Right kidney (tissue), 1 donor: ENCODE measurements around the gene USP13.

Experiments used
- DNase-seq: peaks from one replicate; pipeline ENCODE4 v3.0.0-alpha.2; 2016

Gene USP13

GRCh38 chr3:179695672-179696313, 43.0 kb downstream of the USP13 start:
- no peak for DNase-seq

GRCh38 chr3:179697736-179698332, 45.0 kb downstream of the USP13 start:
- no peak for DNase-seq

DNA sequence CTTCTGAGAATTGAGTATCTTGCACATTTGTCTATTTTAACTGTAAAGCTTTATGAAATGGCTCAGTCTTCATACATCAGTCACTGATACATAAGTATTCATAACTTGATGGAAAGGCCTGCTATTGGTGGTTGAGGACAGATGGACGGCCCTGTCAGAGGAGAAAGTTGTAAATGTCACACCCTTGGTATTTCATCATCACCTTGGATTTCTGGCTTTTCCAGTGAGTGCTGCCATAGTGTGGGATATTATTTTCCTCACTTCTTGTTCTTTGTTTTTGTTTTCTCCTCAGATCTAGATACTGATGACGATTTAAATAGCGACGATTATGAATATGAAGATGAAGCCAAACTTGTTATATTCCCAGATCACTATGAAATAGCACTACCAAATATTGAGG, 47.9 kb downstream of the USP13 start:
- no peak for DNase-seq

DNA sequence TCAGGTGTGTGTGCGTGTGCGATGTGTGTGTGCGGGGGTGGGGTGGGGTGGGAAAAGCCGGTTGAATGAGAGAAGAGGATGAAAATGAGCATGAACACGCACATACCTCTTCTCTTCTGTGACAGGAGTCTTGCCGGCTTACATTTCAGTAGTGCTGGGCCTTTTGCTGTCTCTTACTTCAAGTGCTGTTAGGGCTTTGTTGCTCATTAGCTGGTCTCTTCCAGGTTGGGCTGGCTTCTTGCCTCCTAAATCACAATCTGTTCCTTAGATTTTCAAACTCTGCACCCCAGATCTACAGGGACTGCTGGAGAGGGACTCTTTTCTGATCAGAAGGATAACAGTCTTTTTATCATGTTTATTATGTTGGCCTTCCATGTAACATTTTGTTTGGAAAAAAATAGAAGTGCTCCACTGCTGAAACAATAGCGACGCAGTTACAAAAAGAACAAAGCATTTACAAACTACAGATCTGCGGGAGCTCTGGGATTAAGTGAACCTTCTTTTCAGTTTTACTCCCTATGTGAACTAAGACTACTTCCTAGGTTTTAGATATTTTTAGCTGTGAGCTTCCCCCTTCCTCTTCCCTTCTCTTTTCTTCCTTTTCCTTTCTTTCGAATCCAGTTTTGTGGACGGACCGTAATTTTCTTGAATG, 48.5 kb downstream of the USP13 start:
- no peak for DNase-seq

DNA sequence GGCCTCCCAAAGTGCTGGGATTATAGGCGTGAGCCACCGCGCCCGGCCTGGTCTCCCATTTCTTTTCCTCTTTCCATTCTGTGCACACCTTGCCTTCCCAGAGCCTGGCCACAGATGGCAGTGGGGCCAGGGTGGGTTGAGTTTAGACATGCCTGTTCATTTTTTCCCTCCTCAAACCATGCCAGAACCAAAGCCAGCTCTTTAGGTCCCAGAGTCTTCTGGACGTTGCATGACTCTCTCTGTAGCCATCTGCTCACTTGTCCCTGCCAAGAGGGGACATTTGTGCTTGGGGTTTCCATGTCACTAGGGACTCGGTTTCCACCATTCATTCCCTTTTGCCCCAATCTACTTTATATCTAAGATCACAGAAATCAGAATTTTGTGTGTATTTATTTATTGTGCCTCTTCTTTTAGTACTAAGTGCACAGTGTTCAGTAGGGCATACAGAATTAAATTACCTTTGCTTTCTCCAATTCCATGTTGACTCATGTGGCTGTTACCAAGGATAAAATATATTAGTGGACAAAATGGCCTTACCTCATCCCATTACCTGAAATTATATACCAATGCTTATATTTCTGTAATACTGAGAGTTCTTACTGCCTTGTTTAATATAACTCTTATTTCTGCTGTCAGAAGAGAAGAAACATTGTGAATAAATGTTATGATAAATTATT, 49.6 kb downstream of the USP13 start:
- no peak for DNase-seq

DNA sequence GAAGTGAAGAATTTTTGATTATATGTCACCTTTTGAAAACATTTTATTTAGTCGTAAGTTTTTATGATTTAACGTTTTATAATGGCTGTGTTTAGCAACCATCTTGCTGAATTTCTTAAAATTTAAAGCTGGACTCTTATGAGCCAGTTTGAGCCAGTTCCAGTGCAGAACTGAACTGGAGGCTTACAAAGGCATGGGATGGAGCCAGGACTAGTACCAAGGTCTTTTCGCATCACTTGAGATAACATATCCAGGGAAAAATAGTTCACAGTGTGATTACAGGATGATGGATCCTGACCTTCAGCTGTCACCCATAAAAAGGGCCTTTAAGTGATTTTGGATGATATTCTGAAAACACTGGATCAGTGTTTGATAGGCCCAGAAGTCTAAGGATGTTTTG, 51.0 kb downstream of the USP13 start:
- DNase-seq, result no peak

DNA sequence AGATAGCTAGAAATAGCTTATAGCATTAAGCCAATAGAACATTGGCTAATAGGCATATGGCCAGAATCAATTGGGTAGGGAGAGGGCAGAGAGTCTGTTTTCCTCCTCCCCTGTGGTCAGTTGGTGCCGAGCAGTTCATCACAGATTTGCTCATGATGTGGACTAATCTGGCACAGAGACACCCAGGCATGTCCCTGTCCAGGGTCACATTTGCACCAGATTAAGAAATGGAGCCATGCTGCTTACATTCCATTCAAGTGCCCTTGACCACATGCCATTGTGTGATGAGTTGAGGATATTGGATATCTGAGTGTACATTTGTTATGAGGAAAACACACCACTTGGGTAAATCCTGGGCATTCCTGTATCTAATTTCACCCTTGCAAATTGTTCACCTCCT, 53.4 kb downstream of the USP13 start:
- DNase-seq, result no peak

DNA sequence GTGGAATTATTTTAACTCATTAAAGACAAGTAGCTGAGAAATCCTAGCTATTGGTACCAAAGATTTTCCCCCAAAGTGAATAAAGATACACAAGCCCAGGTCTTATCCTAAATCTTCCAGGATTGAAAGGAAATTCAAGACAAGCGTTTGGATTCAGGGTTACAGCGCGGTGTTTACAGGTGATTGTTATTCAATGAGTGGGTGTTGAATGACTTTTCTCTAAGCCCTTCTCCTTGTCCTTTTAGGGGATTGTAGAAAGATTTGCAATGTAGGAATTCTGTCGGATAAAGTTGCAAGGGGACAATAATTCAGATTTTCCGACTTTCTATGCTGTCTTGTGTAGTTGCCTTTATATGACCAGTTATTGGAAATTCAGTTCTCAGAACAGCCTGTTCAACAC, 57.2 kb downstream of the USP13 start:
- DNase-seq, result no peak

DNA sequence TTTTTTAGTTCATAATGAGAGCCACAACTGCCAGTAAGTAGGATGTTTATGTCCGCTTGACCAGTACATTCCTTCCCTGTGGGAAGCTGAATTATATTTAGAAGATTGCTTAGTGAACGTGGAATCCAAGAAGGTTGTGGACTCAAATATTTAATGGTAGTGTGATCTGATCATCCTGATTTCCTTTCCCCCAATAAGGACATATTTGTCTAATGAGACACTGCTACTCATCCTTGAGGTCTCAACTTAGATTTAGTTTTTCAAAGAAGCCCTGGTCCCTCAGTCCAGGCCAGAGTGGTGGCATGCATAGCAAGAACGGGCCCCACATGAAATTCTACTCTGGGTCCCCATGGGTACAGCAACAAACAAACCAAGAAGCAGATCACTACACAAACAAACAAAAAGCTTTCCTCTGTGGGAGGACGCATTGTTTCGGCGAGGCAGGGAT, 60.8 kb downstream of the USP13 start:
- no peak for DNase-seq

GRCh38 chr3:179715582-179715981, 62.7 kb downstream of the USP13 start:
- no peak for DNase-seq

DNA sequence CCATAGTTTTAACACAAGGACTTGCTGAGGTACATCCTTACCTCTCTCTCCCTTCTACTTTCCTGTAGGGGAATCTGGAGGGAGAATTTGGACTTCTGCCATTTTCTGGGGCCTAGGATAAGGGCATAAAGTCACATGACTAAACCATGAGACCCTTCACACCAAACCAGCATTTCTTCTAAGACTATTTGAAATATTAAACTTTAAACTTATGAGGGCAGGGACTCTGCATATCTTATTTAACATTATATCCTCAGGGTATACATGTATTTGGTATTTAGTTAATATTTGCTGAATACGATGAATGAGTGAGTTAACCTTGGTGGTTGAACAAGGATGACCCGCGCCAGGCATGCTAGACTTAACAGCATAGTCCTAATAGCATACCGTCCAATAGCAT, 63.4 kb downstream of the USP13 start:
- no peak for DNase-seq

- no peak for DNase-seq
Observed at GRCh38 chr3:179716811-179717210, 64.0 kb downstream of the USP13 start.

DNA sequence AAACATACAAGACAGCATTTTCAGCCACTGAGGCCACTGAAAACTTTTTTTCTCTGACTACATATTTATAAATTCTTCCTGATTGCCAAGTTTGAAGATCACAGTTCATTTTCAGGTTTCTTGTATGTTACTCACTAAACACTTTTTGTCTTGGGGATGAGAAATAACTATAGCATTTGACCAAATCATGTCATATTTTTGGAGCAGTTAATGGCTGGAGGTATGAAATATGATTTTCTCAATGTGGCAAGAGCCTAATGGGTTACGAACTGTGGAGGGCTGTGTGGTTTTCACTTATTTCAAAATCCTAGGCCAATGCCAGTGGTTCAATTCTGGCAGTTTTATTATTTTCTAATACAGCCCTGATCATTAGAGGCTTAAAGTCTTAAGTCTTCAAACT, 64.4 kb downstream of the USP13 start:
- DNase-seq, result no peak

GRCh38 chr3:179719048-179719734, 66.4 kb downstream of the USP13 start:
- no peak for DNase-seq

DNA sequence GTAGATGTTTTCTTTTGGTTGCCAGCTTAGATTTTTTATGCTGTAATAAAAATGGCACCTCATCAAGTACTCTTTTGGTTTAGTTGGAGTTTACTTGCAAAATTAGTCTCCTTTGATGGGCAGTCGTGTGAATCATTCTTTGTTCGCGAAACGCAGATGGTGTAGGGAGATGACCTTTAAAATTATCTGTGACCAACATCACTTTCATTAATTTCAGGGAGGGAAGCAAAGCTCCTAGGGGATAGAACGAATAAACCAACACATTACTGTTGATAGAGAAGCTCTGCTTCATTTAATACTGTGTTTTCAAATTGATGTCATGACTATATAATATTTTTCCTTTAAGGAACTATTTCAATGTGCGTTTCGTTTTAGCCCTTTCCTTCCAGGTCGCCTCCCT, 67.4 kb downstream of the USP13 start:
- DNase-seq, result no peak

DNA sequence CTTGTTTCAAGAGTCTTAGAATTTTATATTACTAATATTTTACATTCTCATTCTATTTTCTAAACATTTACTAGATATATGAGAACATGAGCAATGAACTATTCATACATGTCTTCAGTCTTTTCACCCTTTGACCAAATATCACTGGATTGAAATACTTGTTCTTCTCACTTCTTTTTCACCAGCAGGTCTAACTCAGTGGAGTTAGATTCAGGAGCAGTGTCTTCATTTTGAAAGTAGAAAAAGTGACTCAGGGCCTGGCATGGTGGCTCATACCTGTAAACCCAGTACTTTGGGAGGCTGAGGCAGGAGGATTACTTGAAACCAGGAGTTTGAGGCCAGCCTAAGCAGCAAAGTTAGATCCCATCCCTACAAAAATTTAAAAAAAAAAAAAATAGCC, 70.8 kb downstream of the USP13 start:
- no peak for DNase-seq

DNA sequence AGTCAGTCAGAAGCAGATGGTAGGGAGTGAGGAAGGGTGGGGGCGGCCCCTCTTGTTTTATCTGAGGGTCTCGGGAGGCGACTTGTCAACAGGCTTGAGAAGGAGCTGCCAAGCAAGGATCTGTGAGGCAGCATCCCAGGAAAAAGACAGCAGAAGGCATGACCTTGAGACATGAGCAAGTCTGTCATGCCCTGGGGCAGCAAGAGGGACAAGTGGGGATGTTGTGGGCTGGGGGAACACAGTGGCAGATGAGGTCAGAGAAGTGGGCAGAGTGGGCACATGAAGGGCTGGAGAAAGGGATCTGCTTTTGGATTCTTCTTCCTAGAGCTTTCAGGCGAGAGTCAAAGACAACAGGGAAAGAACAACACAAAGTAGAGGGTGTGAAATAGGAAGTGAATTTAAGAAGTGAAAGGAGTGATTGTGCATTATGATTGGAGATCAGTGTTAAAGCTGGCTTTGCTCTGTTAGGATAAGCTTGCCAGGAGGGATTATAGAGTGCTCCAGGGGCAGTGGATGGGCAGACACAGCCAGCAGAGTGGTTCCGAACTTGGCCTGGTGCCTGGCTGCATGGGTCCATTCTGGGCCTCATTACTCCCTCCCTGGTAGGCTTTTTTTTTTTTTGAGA, 73.3 kb downstream of the USP13 start:
- no peak for DNase-seq

GRCh38 chr3:179729086-179729485, 76.2 kb downstream of the USP13 start:
- no peak for DNase-seq

DNA sequence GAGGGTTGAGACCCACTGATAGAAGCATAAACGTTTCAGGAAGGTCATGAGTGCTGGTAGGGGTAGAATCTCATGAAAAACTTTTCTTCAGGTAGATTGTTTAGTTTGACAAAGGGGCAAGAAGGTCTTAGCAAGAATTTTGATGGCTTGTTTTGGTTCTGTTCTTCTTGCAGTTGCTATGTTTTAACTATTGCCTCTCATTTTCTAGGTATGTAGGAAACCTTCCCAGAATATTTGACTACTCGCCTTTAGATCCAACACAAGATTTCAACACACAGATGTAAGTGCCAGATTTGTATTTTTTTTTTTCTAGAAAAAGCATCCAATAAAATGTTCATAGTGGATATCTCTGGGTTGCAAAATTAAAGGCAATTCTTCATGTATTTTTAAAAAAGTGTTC, 77.1 kb downstream of the USP13 start:
- no peak for DNase-seq

DNA sequence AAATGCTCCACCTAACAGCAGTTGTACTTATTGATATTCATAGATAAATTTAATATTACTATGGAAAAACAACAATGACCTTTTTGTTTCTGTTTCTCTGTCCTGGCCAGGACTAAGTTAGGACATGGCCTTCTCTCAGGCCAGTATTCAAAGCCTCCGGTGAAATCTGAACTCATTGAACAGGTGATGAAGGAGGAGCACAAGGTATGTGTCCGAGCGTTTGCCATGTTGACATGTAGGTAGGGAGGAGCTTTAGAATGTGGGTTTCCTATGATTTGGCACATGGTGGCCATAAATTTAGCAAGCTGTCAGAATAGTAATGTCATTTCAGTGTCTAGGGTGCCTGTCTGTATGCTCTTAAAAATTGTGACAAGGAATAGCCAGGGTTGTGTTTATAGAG, 77.7 kb downstream of the USP13 start:
- DNase-seq, result no peak

- no peak for DNase-seq
Observed at GRCh38 chr3:179731544-179731943, 78.7 kb downstream of the USP13 start.

DNA sequence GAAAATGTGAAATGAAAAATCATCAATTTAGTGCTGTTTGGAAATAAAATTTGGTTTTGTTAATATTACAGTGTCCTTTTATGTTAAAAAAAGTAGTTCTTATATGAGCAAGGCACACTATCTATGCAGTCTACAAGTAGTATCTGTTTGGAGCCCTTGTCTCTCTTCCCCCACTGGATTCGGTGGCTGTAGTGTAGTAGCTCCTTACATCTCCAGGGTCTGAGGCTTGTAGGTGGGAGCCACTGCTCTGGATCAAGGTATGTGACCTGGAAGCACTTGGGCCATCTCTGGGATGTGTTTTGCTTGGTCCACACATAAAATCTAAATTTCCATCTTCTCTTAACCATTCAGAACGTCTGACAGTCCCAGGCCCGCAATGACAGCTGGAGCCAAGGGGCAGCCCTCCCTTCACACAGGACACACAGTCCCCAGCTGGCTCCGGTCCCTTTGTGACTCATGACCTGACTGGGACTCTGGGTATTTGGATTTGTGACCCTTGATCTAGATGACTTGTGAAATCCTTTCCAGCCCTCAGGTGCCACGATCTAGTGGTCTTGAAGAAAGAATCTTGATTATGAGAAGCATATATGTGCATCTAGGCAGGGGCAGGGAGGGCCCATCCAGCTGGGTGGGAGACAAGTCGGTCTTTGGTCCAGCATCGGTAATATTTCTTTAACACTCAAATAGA, 80.0 kb downstream of the USP13 start:
- DNase-seq, result no peak
